ENCODE measurements around the gene SCN5A. TPM values are rescaled to one million over a fixed set of nuclear protein-coding genes. Genes with fewer than 3 reads are reported as not detected.

Gene SCN5A
- total RNA-seq, 1 experiment from 2014 or later = 0.69 TPM

DNA sequence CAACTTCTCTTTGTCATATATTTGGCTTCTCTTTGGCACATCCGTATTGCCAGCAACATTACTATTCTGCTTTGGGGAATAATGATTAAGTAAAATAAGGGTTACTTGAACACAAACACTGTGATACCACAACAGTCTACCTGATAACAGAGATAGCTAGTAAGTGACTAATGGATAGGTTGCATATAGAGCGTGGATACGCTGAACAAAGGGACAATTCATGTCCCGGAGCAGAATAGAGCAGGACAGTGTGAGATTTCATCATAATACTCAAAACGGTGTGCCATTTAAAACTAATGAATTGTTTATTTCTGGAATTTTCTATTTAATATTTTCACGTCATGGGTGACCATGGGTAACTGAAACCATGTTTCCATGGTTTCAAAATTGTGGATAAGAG is 54.1 kb downstream of the SCN5A start:
- no TSS peak for BruUV-seq (replicated peaks)
- DNase-seq (ENCODE audit: low read depth, low spot score) = no peak
- in situ Hi-C loops (cut with HindIII; ENCODE audit: low pct_unique_long_range_greater_than_20kb, low sequenced_read_pairs) = no loop called here
- Histone ChIP-seq H3K27me3 (ENCODE audit: control insufficient read depth, insufficient read depth, low read length) (peaks cover 5% of the 10 kb centered on the region; the same call in 1 of the 2 replicates), H3K27ac (ENCODE audit: low read length) (no peak overlapping the region), H3K4me3 (ENCODE audit: low read depth in 2 of 2, low read length in 2 of 2) (no peak overlapping the region), H3K4me1 (ENCODE audit: control insufficient read depth, insufficient read depth, low read length) (no peaks in the 10 kb centered on the region), H3K9me3 (ENCODE audit: control insufficient read depth, insufficient read depth, low read depth, low read length) (no peaks in the 10 kb centered on the region), H3K36me3 (ENCODE audit: control insufficient read depth, insufficient read depth, low read length) (no peaks in the 10 kb centered on the region)
- ChIA-PET CTCF (no interaction called here), POLR2A (interaction anchor here (0.5 to 0.6 kb wide), 2 partner anchors 332 to 551 kb away, joined by 3 read pairs; no protein-coding TSS in a partner anchor)
- no peak for TF ChIP-seq TCF7L2 (IDR thresholded peaks at IDR 0.05; ENCODE audit: low read depth, low read length)
- TF ChIP-seq, protein P1, sequence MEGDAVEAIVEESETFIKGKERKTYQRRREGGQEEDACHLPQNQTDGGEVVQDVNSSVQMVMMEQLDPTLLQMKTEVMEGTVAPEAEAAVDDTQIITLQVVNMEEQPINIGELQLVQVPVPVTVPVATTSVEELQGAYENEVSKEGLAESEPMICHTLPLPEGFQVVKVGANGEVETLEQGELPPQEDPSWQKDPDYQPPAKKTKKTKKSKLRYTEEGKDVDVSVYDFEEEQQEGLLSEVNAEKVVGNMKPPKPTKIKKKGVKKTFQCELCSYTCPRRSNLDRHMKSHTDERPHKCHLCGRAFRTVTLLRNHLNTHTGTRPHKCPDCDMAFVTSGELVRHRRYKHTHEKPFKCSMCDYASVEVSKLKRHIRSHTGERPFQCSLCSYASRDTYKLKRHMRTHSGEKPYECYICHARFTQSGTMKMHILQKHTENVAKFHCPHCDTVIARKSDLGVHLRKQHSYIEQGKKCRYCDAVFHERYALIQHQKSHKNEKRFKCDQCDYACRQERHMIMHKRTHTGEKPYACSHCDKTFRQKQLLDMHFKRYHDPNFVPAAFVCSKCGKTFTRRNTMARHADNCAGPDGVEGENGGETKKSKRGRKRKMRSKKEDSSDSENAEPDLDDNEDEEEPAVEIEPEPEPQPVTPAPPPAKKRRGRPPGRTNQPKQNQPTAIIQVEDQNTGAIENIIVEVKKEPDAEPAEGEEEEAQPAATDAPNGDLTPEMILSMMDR (IDR thresholded peaks at IDR 0.05) = no peak
- no peak for TF ChIP-seq POLR2AphosphoS5 (IDR thresholded peaks at IDR 0.05; ENCODE audit: low read depth, low read length)
- TF ChIP-seq, protein P2, sequence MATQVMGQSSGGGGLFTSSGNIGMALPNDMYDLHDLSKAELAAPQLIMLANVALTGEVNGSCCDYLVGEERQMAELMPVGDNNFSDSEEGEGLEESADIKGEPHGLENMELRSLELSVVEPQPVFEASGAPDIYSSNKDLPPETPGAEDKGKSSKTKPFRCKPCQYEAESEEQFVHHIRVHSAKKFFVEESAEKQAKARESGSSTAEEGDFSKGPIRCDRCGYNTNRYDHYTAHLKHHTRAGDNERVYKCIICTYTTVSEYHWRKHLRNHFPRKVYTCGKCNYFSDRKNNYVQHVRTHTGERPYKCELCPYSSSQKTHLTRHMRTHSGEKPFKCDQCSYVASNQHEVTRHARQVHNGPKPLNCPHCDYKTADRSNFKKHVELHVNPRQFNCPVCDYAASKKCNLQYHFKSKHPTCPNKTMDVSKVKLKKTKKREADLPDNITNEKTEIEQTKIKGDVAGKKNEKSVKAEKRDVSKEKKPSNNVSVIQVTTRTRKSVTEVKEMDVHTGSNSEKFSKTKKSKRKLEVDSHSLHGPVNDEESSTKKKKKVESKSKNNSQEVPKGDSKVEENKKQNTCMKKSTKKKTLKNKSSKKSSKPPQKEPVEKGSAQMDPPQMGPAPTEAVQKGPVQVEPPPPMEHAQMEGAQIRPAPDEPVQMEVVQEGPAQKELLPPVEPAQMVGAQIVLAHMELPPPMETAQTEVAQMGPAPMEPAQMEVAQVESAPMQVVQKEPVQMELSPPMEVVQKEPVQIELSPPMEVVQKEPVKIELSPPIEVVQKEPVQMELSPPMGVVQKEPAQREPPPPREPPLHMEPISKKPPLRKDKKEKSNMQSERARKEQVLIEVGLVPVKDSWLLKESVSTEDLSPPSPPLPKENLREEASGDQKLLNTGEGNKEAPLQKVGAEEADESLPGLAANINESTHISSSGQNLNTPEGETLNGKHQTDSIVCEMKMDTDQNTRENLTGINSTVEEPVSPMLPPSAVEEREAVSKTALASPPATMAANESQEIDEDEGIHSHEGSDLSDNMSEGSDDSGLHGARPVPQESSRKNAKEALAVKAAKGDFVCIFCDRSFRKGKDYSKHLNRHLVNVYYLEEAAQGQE (IDR thresholded peaks at IDR 0.05; ENCODE audit: insufficient read depth in 1 of 2, low read depth in 2 of 2, low read length in 1 of 2) = no peak
- no peak for TF ChIP-seq SIN3A (IDR thresholded peaks at IDR 0.05; ENCODE audit: borderline replicate concordance, insufficient read depth, low read depth, low read length)
- ATAC-seq = no peak
- intact Hi-C loops (cut with micrococcal nuclease; ENCODE audit: unreplicated experiment) = no loop called here

DNA sequence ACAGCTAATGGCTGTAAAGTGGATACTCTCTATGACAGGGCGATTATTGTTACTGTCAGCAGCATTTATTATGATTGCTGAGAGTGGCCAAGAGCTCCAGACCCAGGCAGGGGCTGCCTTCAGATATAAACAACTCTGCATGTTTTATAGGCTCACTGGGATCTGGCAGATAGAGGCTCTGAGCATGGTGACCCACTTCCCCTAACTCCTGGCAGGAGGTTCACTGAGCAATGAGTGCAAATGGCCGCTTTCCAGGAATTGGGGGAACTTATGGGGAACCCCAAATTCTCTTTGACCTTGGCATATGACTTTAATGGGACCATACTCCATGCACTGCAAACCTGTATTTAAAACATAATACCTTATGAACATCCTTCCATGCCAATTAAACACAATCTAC is 59.0 kb downstream of the SCN5A start:
- ATAC-seq = no peak
- ChIA-PET CTCF (interaction anchor here (0.6 kb wide), 1 partner anchor 10 kb away, joined by 3 read pairs; no protein-coding TSS in a partner anchor), POLR2A (no interaction called here)
- no peak for DNase-seq (ENCODE audit: low read depth, low spot score)
- H3K4me3 ChIP-seq (ENCODE audit: low read depth in 2 of 2, low read length in 2 of 2) = no peak overlapping the region
- intact Hi-C loops (cut with micrococcal nuclease; ENCODE audit: unreplicated experiment) = no loop called here
- no peaks in the 10 kb centered on the region for H3K9me3 ChIP-seq (ENCODE audit: control insufficient read depth, insufficient read depth, low read depth, low read length)
- no peak for TF ChIP-seq TCF7L2 (IDR thresholded peaks at IDR 0.05; ENCODE audit: low read depth, low read length)
- no peak for TF ChIP-seq SIN3A (IDR thresholded peaks at IDR 0.05; ENCODE audit: borderline replicate concordance, insufficient read depth, low read depth, low read length)
- TF ChIP-seq, protein P1 (IDR thresholded peaks at IDR 0.05) = no peak
- TF ChIP-seq, protein P2 (IDR thresholded peaks at IDR 0.05; ENCODE audit: insufficient read depth in 1 of 2, low read depth in 2 of 2, low read length in 1 of 2) = no peak
- no peak overlapping the region for H3K27ac ChIP-seq (ENCODE audit: low read length)
- no TSS peak for BruUV-seq (replicated peaks)
- peaks cover 5% of the 10 kb centered on the region; the same call in 1 of the 2 replicates for H3K27me3 ChIP-seq (ENCODE audit: control insufficient read depth, insufficient read depth, low read length)
- H3K4me1 ChIP-seq (ENCODE audit: control insufficient read depth, insufficient read depth, low read length) = no peaks in the 10 kb centered on the region
- no peaks in the 10 kb centered on the region for H3K36me3 ChIP-seq (ENCODE audit: control insufficient read depth, insufficient read depth, low read length)
- in situ Hi-C loops (cut with HindIII; ENCODE audit: low pct_unique_long_range_greater_than_20kb, low sequenced_read_pairs) = no loop called here

Measured in Panc1 (cell line).